Measurements from ENCODE around the gene DCDC2C. TPM values are rescaled to one million over a fixed set of nuclear protein-coding genes. Genes with fewer than 3 reads are reported as not detected.

DCDC2C gene
- total RNA-seq, 1 experiment from 2014 or later, result not detected

DNA sequence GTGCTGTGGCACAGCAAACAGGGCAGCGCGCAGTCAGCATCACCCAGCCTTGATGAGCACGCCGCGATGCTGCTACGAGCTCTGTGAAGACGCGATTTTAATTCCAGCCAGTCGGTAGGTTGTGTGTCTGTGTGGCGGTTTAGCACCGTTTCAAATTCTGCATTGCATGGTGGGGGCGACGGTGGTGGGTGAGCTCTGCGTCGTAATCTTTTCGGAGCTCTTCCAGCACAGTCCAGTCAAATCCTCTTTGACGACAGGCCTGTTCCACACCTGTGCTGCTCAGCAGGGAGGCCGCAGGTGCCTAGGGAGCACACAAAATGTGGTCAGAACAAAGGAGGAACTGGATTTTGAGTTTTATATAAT is 36.8 kb upstream of the DCDC2C start:
- H3K27ac ChIP-seq (ENCODE audit: low read length), result no peak overlapping the region
- TF ChIP-seq, protein P1, sequence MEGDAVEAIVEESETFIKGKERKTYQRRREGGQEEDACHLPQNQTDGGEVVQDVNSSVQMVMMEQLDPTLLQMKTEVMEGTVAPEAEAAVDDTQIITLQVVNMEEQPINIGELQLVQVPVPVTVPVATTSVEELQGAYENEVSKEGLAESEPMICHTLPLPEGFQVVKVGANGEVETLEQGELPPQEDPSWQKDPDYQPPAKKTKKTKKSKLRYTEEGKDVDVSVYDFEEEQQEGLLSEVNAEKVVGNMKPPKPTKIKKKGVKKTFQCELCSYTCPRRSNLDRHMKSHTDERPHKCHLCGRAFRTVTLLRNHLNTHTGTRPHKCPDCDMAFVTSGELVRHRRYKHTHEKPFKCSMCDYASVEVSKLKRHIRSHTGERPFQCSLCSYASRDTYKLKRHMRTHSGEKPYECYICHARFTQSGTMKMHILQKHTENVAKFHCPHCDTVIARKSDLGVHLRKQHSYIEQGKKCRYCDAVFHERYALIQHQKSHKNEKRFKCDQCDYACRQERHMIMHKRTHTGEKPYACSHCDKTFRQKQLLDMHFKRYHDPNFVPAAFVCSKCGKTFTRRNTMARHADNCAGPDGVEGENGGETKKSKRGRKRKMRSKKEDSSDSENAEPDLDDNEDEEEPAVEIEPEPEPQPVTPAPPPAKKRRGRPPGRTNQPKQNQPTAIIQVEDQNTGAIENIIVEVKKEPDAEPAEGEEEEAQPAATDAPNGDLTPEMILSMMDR (IDR thresholded peaks at IDR 0.05), result no peak
- TF ChIP-seq REST (IDR thresholded peaks at IDR 0.05; ENCODE audit: insufficient read depth in 1 of 2, low read depth in 2 of 2, low read length in 1 of 2), result no peak
- no peak for TF ChIP-seq POLR2AphosphoS5 (IDR thresholded peaks at IDR 0.05; ENCODE audit: low read depth, low read length)
- TF ChIP-seq TCF7L2 (IDR thresholded peaks at IDR 0.05; ENCODE audit: low read depth, low read length), result no peak
- no peak for TF ChIP-seq SIN3A (IDR thresholded peaks at IDR 0.05; ENCODE audit: borderline replicate concordance, insufficient read depth, low read depth, low read length)
- no peaks in the 10 kb centered on the region for H3K4me1 ChIP-seq (ENCODE audit: control insufficient read depth, insufficient read depth, low read length)
- no peak; the same call in 1 of the 2 replicates for ATAC-seq
- POLR2A ChIA-PET, result no interaction called here
- intact Hi-C loops (cut with micrococcal nuclease; ENCODE audit: unreplicated experiment) (no loop called here), in situ Hi-C loops (cut with HindIII; ENCODE audit: low pct_unique_long_range_greater_than_20kb, low sequenced_read_pairs) (no loop called here)
- CTCF ChIA-PET, result no interaction called here
- H3K36me3 ChIP-seq (ENCODE audit: control insufficient read depth, insufficient read depth, low read length), result no peaks in the 10 kb centered on the region
- H3K9me3 ChIP-seq (ENCODE audit: control insufficient read depth, insufficient read depth, low read depth, low read length), result no peaks in the 10 kb centered on the region
- H3K27me3 ChIP-seq (ENCODE audit: control insufficient read depth, insufficient read depth, low read length), result no peaks in the 10 kb centered on the region
- H3K4me3 ChIP-seq (ENCODE audit: low read depth in 2 of 2, low read length in 2 of 2), result no peak overlapping the region
- no TSS peak for BruUV-seq (replicated peaks)
- no peak for DNase-seq (ENCODE audit: low read depth, low spot score)

- CTCF ChIA-PET, result no interaction called here
- no TSS peak for BruUV-seq (replicated peaks)
- H3K4me1 ChIP-seq (ENCODE audit: control insufficient read depth, insufficient read depth, low read length), result no peaks in the 10 kb centered on the region
- no peak overlapping the region for H3K27ac ChIP-seq (ENCODE audit: low read length)
- DNase-seq (ENCODE audit: low read depth, low spot score) (no peak), ATAC-seq (peak; percentile 66)
- H3K4me3 ChIP-seq (ENCODE audit: low read depth in 2 of 2, low read length in 2 of 2), result peak overlapping the region in 1 of 2 experiments; percentile 16; a peak in 2 of 4 replicates
- H3K27me3 ChIP-seq (ENCODE audit: control insufficient read depth, insufficient read depth, low read length), result no peaks in the 10 kb centered on the region
- intact Hi-C loops (cut with micrococcal nuclease; ENCODE audit: unreplicated experiment), result no loop called here
- in situ Hi-C loops (cut with HindIII; ENCODE audit: low pct_unique_long_range_greater_than_20kb, low sequenced_read_pairs), result no loop called here
- H3K9me3 ChIP-seq (ENCODE audit: control insufficient read depth, insufficient read depth, low read depth, low read length), result no peaks in the 10 kb centered on the region
- H3K36me3 ChIP-seq (ENCODE audit: control insufficient read depth, insufficient read depth, low read length), result no peaks in the 10 kb centered on the region
- POLR2A ChIA-PET, result no interaction called here
- no peak for TF ChIP-seq POLR2AphosphoS5 (IDR thresholded peaks at IDR 0.05; ENCODE audit: low read depth, low read length)
- TF ChIP-seq, protein P1 (IDR thresholded peaks at IDR 0.05), result no peak
- TF ChIP-seq TCF7L2 (IDR thresholded peaks at IDR 0.05; ENCODE audit: low read depth, low read length), result no peak
- TF ChIP-seq REST (IDR thresholded peaks at IDR 0.05; ENCODE audit: insufficient read depth in 1 of 2, low read depth in 2 of 2, low read length in 1 of 2), result no peak
- TF ChIP-seq SIN3A (IDR thresholded peaks at IDR 0.05; ENCODE audit: borderline replicate concordance, insufficient read depth, low read depth, low read length), result no peak
Observed at GRCh38 chr2:3667151-3667631, 36.2 kb upstream of the DCDC2C start.

Measured in Panc1 (cell line).